ENCODE measurements around the gene TERB2.
A peak's percentile ranks its signal among the peaks of the same experiment; 100 is the strongest.
"Not testable (repeated sequence)": the region's sequence is repeated elsewhere in the genome, so short reads cannot be mapped to it uniquely, and the experiment has no call there.

TERB2 gene

GRCh38 chr15:45001180-45001579, 44.7 kb downstream of the TERB2 start:
- DNase-seq (ENCODE audit: low read depth, low spot score), result not testable (repeated sequence)

DNA sequence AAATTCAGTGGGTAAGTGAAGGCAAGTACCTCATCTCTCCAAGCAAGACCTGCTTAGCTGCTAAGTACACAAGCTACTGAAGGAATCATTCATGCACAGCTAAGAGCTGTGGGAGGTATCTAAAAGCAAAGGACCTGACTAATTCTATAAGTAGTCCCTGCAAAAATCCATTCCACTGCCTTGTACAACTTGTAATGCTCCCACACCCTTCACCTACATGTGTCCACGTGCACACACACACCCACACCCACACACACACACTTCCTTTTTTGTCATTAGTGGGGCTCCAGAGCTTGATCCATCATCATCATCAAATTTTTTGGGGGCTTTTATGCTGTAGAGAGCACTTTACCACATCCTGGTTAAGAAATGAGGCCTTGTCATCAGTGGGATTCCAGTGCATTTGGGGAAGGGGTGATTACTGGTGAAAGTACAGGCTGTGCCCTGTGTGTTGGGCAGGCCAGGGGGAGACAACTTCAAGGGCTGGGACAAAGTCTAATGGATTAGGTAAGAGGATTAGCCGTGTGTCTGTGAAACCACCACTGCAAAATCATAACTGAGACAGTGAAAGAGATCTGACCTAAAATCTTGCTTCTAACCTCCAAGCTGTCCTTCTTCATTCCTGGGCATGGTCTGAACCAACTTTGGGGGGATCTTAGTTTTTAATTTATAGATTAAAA, 47.4 kb downstream of the TERB2 start:
- not testable (repeated sequence) for DNase-seq (ENCODE audit: low read depth, low spot score)

DNA sequence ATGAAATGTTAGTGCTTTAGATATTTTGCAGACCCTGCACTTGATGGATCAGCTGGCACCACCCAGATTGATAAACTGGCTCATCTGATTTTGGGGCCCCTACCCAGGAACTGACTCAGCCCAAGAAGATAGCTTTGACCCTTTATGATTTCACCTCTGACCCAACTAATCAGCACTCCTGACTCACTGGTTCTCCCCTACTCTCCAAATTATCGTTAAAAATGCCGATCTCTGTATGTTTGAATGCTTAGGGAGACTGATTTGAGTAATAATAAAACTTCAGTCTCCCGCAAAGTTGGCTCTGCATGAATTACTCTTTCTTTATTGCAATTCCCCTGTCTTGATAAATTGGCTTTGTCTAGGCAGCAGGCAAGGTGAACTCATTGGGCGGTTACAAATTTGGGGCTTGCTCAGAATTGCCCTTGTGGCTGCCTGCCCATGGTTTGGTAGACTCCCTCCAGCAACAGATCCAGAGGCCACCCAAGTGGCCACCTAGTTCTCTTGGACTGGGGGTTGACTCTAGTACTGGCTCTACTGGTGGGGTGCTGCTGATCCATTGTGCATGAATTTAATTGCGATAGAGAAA, 48.2 kb downstream of the TERB2 start:
- not testable (repeated sequence) for DNase-seq (ENCODE audit: low read depth, low spot score)

DNA sequence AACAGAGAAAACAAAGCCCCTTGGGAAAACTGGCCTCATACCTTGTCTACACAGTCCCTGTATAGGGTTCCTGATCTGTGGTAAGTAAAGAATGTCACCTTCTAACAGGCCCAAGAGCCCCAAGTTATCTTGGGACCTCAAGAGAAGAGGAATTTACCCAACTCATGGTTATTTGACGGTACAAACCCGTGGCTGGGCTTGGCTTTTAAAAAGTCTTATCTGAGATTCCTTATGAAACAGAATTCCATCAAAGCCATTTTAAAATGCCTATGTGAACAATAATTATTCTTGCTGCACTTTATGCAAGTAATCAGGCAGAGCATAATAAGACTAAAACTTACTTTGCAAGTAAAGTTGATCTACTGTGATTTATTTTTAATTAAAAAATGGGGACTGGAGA, 52.6 kb downstream of the TERB2 start:
- DNase-seq (ENCODE audit: low read depth, low spot score), result no peak

DNA sequence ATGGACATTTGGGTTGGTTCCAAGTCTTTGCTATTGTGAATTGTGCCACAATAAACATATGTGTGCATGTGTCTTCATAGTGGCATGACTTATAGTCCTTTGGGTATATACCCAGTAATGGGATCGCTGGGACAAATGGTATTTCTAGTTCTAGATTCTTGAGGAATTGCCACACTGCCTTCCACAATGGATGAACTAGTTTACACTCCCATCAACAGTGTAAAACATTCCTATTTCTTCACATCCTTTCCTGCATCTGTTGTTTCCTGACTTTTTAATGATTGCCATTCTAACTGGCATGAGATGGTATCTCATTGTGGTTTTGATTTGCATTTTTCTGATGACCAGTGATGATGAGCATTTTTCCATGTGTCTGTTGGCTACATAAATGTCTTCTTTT, 58.6 kb downstream of the TERB2 start:
- DNase-seq (ENCODE audit: low read depth, low spot score), result not testable (repeated sequence)

GRCh38 chr15:45020222-45020900, 63.9 kb downstream of the TERB2 start:
- DNase-seq (ENCODE audit: low read depth, low spot score), result not testable (repeated sequence)

GRCh38 chr15:45020901-45021259, 64.4 kb downstream of the TERB2 start:
- DNase-seq (ENCODE audit: low read depth, low spot score), result not testable (repeated sequence)

DNA sequence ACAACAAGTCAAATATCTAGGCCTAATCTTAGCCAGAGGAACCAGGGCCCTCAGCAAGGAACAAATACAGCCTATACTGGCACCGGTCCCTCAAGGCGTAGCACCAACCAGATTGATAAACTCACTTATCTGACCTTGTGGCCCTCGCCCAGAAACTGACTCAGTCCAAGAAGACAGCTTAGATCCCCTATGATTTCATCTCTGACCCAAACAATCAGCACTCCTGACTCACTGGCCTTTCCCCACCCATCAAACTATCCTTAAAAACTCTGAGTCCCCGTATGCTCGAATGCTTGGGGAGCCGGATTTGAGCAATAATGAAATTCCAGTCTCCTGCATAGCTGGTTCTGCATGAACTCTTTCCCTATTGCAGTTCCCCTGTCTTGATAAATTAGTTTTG, 64.9 kb downstream of the TERB2 start:
- DNase-seq (ENCODE audit: low read depth, low spot score), result no peak

- peak; percentile 83 for DNase-seq (ENCODE audit: low read depth, low spot score)
Measured at GRCh38 chr15:45022871-45023658, 66.6 kb downstream of the TERB2 start, which contains the start of gene SORD. SORD (plus strand) TSS chr15:45023195; CDS start chr15:45023284, 89 bp downstream.

- no peak for DNase-seq (ENCODE audit: low read depth, low spot score)
Measured at GRCh38 chr15:45023659-45024225, 67.3 kb downstream of the TERB2 start.

GRCh38 chr15:45024649-45025048, 68.2 kb downstream of the TERB2 start:
- DNase-seq (ENCODE audit: low read depth, low spot score), result not testable (repeated sequence)

DNA sequence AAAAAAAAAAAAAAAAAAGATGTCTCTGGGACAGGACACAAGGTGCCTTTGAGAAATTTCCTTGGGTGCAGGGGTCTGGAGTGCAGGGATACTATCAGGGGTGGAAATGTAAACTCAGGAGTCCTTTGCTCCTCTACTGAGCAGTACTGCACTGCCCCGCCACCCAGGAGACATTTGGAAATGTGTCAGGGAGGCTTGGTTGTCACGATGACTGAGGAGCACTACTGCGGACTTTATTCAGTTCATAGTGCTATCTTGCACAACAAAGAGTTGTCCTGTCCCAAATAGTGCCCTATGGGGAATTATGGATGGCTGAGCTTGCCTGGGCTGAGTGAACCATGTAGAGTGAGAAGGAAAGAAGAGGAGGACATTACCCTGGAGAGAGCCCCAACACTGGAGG, 69.1 kb downstream of the TERB2 start:
- DNase-seq (ENCODE audit: low read depth, low spot score), result not testable (repeated sequence)

- no peak for DNase-seq (ENCODE audit: low read depth, low spot score)
Measured at GRCh38 chr15:45026651-45027190, 70.2 kb downstream of the TERB2 start.

- no peak for DNase-seq (ENCODE audit: low read depth, low spot score)
Measured at GRCh38 chr15:45027220-45027619, 70.7 kb downstream of the TERB2 start.

Data from activated naive CD8-positive, alpha-beta T cell treated with anti-CD3 and anti-CD28 coated beads, Interleukin-2, amount 50 U/mL, for 16 hours (primary cell).